Smooth muscle cell (in vitro differentiated cells): ENCODE data around the gene PEX14. TPM values are rescaled to one million over a fixed set of nuclear protein-coding genes. Genes with fewer than 3 reads are reported as not detected.

Source experiments
- DNase-seq: peaks from one replicate; lab custom pipeline; 2025; ENCODE audit not compliant: unreplicated experiment; lab: John Stamatoyannopoulos, UW
- H2AFZ ChIP-seq: fragments of 200-600 bp; sonication (generic); 2 replicates; pipeline ENCODE4 v1.6.0; 2016; ENCODE audit warnings: antibody characterized with exemption, low read depth, mild to moderate bottlenecking
- H3F3A ChIP-seq: fragments of 200-600 bp; sonication (generic); 2 replicates; pipeline ENCODE4 v1.6.0; 2017; ENCODE audit warnings: antibody characterized with exemption, low read depth
- H3K27ac ChIP-seq: fragments of 200-600 bp; sonication (generic); 2 replicates; pipeline ENCODE4 v1.5.1; 2016; ENCODE audit warnings: low read depth, mild to moderate bottlenecking
- H3K27me3 ChIP-seq: fragments of 200-600 bp; sonication (generic); 2 replicates; pipeline ENCODE4 v1.6.1; 2016; ENCODE audit warnings: low read depth, mild to moderate bottlenecking
- H3K36me3 ChIP-seq: fragments of 200-600 bp; sonication (generic); 2 replicates; pipeline ENCODE4 v1.5.1; 2016; ENCODE audit warnings: low read depth
- H3K4me1 ChIP-seq: fragments of 200-600 bp; sonication (generic); 2 replicates; pipeline ENCODE4 v1.5.1; 2016; ENCODE audit warnings: low read depth
- H3K4me2 ChIP-seq: fragments of 200-600 bp; sonication (generic); 2 replicates; pipeline ENCODE4 v1.6.0; 2016; ENCODE audit warnings: mild to moderate bottlenecking
- H3K4me3 ChIP-seq: fragments of 200-600 bp; sonication (generic); 2 replicates; pipeline ENCODE4 v1.5.1; 2016; ENCODE audit warnings: mild to moderate bottlenecking
- H3K79me2 ChIP-seq: fragments of 200-600 bp; sonication (generic); 2 replicates; pipeline ENCODE4 v1.6.0; 2016; ENCODE audit warnings: low read depth, mild to moderate bottlenecking
- H3K9ac ChIP-seq: fragments of 200-600 bp; sonication (generic); 2 replicates; pipeline ENCODE4 v1.6.0; 2016; ENCODE audit warnings: low read depth
- H3K9me3 ChIP-seq: fragments of 200-600 bp; sonication (generic); replicated peaks from 2 replicates; pipeline ENCODE4 v1.5.1; 2016; ENCODE audit warnings: low read depth
- H4K20me1 ChIP-seq: fragments of 200-600 bp; sonication (generic); 2 replicates; pipeline ENCODE4 v1.6.0; 2016; ENCODE audit warnings: low read depth
- WGBS: methylation state at CpG from one replicate; pipeline ENCODE4 v1.1.7; 2016; ENCODE audit warnings: low lambda C conversion rate; 5-methylcytosine and 5-hydroxymethylcytosine counted together
- polyA plus RNA-seq: library from polyadenylated mRNA; unstranded; fragments of >200 nt; fragmentation: Nextera tagmentation; extraction: Ambion mirVana; gene quantifications from 2 replicates; pipeline ENCODE4 v1.2.1, GENCODE V29; 2016
- total RNA-seq: library from RNA; depleted of rRNA; stranded (reverse); fragments of >200 nt; gene quantifications from 2 replicates; pipeline ENCODE4 v1.2.3, GENCODE V29; 2014
- TF ChIP-seq, protein P1 (sequence below): fragments of 200-600 bp; sonication (generic); IDR thresholded peaks from 2 replicates; pipeline ENCODE4 v1.5.1; 2017; ENCODE audit warnings: borderline replicate concordance, mild to moderate bottlenecking, antibody characterized with exemption; ENCODE audit not compliant: insufficient read depth, poor library complexity, severe bottlenecking

Gene PEX14
- total and polyA plus RNA-seq, 2 experiments from 2014 or later = 14.2 to 15.2 TPM

DNA sequence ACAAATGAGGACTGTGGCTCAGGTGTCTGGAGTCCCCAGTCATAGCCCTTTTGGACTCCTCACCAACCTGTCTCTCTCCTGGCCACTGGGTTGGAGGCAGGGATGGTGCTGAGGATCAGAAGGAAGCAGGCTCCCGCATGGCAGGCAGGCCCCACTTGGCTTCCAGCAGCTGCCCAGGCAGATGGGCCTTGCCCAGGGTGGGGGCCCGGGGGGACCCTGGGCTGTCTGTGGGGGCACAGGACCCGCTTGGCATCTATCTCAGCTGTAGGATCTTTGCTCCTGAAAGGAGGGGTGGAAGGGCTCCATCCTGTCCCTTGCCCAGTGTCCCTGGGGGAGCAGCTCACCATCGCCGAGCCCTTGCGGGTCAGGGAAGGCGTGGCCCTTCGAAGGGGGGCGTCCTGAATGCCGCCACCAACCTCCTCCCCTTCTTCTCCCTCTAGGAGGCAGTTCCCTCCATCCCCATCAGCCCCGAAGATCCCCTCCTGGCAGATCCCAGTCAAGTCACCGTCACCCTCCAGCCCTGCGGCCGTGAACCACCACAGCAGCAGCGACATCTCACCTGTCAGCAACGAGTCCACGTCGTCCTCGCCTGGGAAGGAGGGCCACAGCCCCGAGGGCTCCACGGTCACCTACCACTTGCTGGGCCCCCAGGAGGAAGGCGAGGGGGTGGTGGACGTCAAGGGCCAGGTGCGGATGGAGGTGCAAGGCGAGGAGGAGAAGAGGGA, 154.5 kb downstream of the PEX14 start:
- Histone ChIP-seq H4K20me1 (no peaks in the 10 kb centered on the region), H3K4me3 (no peak overlapping the region), H3K4me2 (no peak overlapping the region), H3K9me3 (no peaks in the 10 kb centered on the region), H3K4me1 (peaks cover 12% of the 10 kb centered on the region), H3K79me2 (no peaks in the 10 kb centered on the region), H3K9ac (no peak overlapping the region), H3F3A (no peaks in the 10 kb centered on the region), H3K36me3 (no peaks in the 10 kb centered on the region), H2AFZ (no peak overlapping the region), H3K27ac (no peak overlapping the region), H3K27me3 (no peaks in the 10 kb centered on the region)
- WGBS = 95% methylated on average over 25 of the region's 25 CpGs
- no peak for DNase-seq
- TF ChIP-seq, protein P1, sequence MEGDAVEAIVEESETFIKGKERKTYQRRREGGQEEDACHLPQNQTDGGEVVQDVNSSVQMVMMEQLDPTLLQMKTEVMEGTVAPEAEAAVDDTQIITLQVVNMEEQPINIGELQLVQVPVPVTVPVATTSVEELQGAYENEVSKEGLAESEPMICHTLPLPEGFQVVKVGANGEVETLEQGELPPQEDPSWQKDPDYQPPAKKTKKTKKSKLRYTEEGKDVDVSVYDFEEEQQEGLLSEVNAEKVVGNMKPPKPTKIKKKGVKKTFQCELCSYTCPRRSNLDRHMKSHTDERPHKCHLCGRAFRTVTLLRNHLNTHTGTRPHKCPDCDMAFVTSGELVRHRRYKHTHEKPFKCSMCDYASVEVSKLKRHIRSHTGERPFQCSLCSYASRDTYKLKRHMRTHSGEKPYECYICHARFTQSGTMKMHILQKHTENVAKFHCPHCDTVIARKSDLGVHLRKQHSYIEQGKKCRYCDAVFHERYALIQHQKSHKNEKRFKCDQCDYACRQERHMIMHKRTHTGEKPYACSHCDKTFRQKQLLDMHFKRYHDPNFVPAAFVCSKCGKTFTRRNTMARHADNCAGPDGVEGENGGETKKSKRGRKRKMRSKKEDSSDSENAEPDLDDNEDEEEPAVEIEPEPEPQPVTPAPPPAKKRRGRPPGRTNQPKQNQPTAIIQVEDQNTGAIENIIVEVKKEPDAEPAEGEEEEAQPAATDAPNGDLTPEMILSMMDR = no peak

DNA sequence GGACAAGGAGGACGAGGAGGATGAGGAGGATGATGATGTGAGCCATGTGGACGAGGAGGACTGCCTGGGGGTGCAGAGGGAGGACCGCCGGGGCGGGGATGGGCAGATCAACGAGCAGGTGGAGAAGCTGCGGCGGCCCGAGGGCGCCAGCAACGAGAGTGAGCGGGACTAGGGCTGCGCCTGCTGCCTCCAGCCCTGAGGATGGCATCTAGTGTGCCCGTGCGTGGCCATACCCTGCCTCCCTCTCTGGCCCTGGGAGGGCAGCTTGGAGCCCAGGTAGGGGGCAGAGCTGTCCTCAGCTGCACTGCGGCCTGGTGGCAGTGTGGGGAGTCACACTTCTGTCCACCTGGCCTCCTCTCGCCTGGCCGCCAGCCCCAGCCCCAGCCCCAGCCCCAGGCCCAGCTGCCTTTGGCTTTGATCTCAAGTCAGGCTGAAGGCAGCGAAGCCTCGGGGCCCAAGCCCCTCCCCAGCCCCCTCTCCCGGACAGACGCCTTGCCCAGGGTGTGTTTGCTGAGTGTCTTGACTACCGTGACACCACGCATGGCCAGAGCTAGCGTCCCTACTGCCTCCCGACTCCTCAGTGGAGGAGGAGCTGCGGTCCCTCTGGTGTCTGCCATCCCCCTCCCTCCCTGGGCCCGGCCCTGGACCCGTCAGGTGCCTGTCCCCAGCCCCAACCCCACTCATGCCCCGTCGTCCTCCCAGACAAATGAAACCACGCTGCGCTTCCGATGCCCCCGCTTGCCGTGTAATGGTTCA, 155.2 kb downstream of the PEX14 start:
- Histone ChIP-seq H3K9me3 (no peaks in the 10 kb centered on the region), H3K4me2 (no peak overlapping the region), H3K4me1 (peaks cover 12% of the 10 kb centered on the region), H3K36me3 (no peaks in the 10 kb centered on the region), H2AFZ (no peak overlapping the region), H3F3A (no peaks in the 10 kb centered on the region), H3K9ac (no peak overlapping the region), H3K4me3 (no peak overlapping the region), H3K27me3 (no peaks in the 10 kb centered on the region), H3K27ac (no peak overlapping the region), H4K20me1 (no peaks in the 10 kb centered on the region), H3K79me2 (no peaks in the 10 kb centered on the region)
- no peak for DNase-seq
- TF ChIP-seq, protein P1 = no peak
- WGBS = 93% methylated on average over 25 of the region's 36 CpGs

DNA sequence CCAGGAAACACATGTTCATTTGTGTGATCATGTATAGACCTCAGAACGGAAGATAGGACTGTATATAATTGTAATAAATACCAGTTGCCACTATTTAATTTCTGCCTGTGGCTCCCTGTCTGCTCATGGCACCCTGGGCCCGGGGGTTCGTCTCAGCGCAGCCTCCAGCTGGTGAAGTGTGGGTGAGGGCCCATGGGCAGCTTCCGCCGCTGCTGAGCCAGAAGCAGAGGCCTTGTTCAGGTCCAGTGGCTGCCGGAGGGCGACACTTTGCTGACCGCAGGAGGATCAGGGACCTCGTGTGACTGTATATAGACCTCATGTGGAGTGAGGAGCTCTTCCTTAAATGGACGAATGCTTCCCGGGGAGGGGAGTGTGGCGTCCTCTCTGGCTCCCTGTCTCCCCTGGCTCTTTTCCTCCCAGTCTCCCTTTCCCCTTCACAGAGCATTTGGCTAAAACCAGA, 155.9 kb downstream of the PEX14 start:
- no peak overlapping the region for H2AFZ ChIP-seq
- TF ChIP-seq, protein P1 = no peak
- H3K9me3 ChIP-seq = no peaks in the 10 kb centered on the region
- no peaks in the 10 kb centered on the region for H3K27me3 ChIP-seq
- H3K79me2 ChIP-seq = no peaks in the 10 kb centered on the region
- H4K20me1 ChIP-seq = no peaks in the 10 kb centered on the region
- H3K27ac ChIP-seq = no peak overlapping the region
- H3K4me2 ChIP-seq = no peak overlapping the region
- H3K9ac ChIP-seq = no peak overlapping the region
- no peak for DNase-seq
- H3K36me3 ChIP-seq = no peaks in the 10 kb centered on the region
- peaks cover 12% of the 10 kb centered on the region for H3K4me1 ChIP-seq
- H3K4me3 ChIP-seq = no peak overlapping the region
- 86% methylated on average over 13 of the region's 13 CpGs for WGBS
- no peaks in the 10 kb centered on the region for H3F3A ChIP-seq
